ENCODE results near the gene GJA9.
A peak's percentile ranks its signal among the peaks of the same experiment; 100 is the strongest.
"Not testable (repeated sequence)": the region's sequence is repeated elsewhere in the genome, so short reads cannot be mapped to it uniquely, and the experiment has no call there.

The GJA9 gene

GRCh38 chr1:38873027-38873969 is 8.1 kb downstream of the GJA9 start, which contains the start of gene MYCBP:
TSS of gene MYCBP (minus strand) at chr1:38873348. CDS start at chr1:38873305, 43 bp downstream.
- DNase-seq, result peak; percentile 98

GRCh38 chr1:38872401-38873026 is 8.9 kb downstream of the GJA9 start:
- peak; percentile 27 for DNase-seq

- DNase-seq, result no peak
These were observed 10.4 kb downstream of the GJA9 start for GRCh38 chr1:38870996-38871395.

GRCh38 chr1:38867208-38867607 is 14.2 kb downstream of the GJA9 start:
- DNase-seq, result no peak

GRCh38 chr1:38865112-38865715 is 16.2 kb downstream of the GJA9 start:
- no peak for DNase-seq

- no peak for DNase-seq
These were observed 21.0 kb downstream of the GJA9 start for GRCh38 chr1:38860454-38860795.

GRCh38 chr1:38859561-38860453 is 21.6 kb downstream of the GJA9 start, which contains the start of gene RRAGC:
TSS of gene RRAGC (minus strand) at chr1:38859772. CDS start at chr1:38859646, 126 bp downstream.
- peak; percentile 98 for DNase-seq

GRCh38 chr1:38858833-38859560 is 22.4 kb downstream of the GJA9 start:
- peak; percentile 40 for DNase-seq

GRCh38 chr1:38852780-38853179 is 28.6 kb downstream of the GJA9 start:
- DNase-seq, result no peak

GRCh38 chr1:38848071-38848470 is 33.3 kb downstream of the GJA9 start:
- DNase-seq, result no peak

- no peak for DNase-seq
These were observed 35.2 kb downstream of the GJA9 start for GRCh38 chr1:38846210-38846609.

GRCh38 chr1:38845088-38845487 is 36.3 kb downstream of the GJA9 start:
- not testable (repeated sequence) for DNase-seq

- no peak for DNase-seq
These were observed 41.1 kb downstream of the GJA9 start for GRCh38 chr1:38840281-38840680.

- no peak for DNase-seq
These were observed 42.0 kb downstream of the GJA9 start for GRCh38 chr1:38839363-38839762.

GRCh38 chr1:38836316-38836715 is 45.1 kb downstream of the GJA9 start:
- DNase-seq, result not testable (repeated sequence)

- DNase-seq, result peak; percentile 79
These were observed 46.2 kb downstream of the GJA9 start for GRCh38 chr1:38834937-38835827.

- no peak for DNase-seq
These were observed 47.1 kb downstream of the GJA9 start for GRCh38 chr1:38834221-38834782.

GRCh38 chr1:38833146-38833545 is 48.2 kb downstream of the GJA9 start:
- DNase-seq, result no peak

- no peak for DNase-seq
These were observed 49.0 kb downstream of the GJA9 start for GRCh38 chr1:38832370-38832734.

- DNase-seq, result no peak
These were observed 49.5 kb downstream of the GJA9 start for GRCh38 chr1:38831731-38832369.

Measured in CD4-positive, alpha-beta T cell treated with Interleukin-17A for 1 hour (primary cell).